GM23338 (cell line): ENCODE data around the gene HEYL. TPM values are rescaled to one million over a fixed set of nuclear protein-coding genes. Genes with fewer than 3 reads are reported as not detected.

Experiments used
- ATAC-seq: fragments of 200-7000 bp; cut with Tn5 transposase; 3 replicates; pipeline ENCODE4 v1.9.1; 2020
- DNase-seq: peaks from one replicate; pipeline ENCODE4 v3.0.0-alpha.2; 2015; ENCODE audit warnings: low spot score
- H2AFZ ChIP-seq: fragments of 200-600 bp; sonication (generic); 2 replicates; pipeline ENCODE4 v1.8.0; 2016; ENCODE audit warnings: antibody characterized with exemption, mild to moderate bottlenecking, moderate library complexity
- H3F3A ChIP-seq: fragments of 200-600 bp; sonication (generic); replicated peaks from 2 replicates; pipeline ENCODE4 v1.8.0; 2017; ENCODE audit warnings: antibody characterized with exemption, mixed run types, low read depth
- H3K27ac ChIP-seq: fragments of 200-600 bp; sonication (generic); 2 replicates; pipeline ENCODE4 v1.6.1; 2016; ENCODE audit warnings: low read depth
- H3K27me3 ChIP-seq: fragments of 200-600 bp; sonication (generic); 2 replicates; pipeline ENCODE4 v1.8.0; 2016; ENCODE audit warnings: mild to moderate bottlenecking, mixed run types, moderate library complexity; ENCODE audit not compliant: insufficient read depth
- H3K36me3 ChIP-seq: fragments of 200-600 bp; sonication (generic); 2 replicates; pipeline ENCODE4 v1.8.0; 2016; ENCODE audit warnings: mild to moderate bottlenecking; ENCODE audit not compliant: insufficient read depth
- H3K4me1 ChIP-seq: fragments of 200-600 bp; sonication (generic); 2 replicates; pipeline ENCODE4 v1.8.0; 2016; ENCODE audit warnings: mild to moderate bottlenecking, moderate library complexity; ENCODE audit not compliant: insufficient read depth
- H3K4me2 ChIP-seq: fragments of 200-600 bp; sonication (generic); 2 replicates; pipeline ENCODE4 v1.7.1; 2017; ENCODE audit warnings: mixed run types
- H3K4me3 ChIP-seq: fragments of 200-600 bp; sonication (generic); 2 replicates; pipeline ENCODE4 v1.6.1; 2016; ENCODE audit warnings: mixed run types
- H3K79me2 ChIP-seq: fragments of 200-600 bp; sonication (generic); replicated peaks from 2 replicates; pipeline ENCODE4 v1.8.0; 2017; ENCODE audit warnings: mild to moderate bottlenecking; ENCODE audit not compliant: insufficient read depth
- H3K9me2 ChIP-seq: fragments of 200-600 bp; sonication (generic); 2 replicates; pipeline ENCODE4 v1.8.0; 2017; ENCODE audit not compliant: insufficient read depth
- H4K20me1 ChIP-seq: fragments of 200-600 bp; sonication (generic); replicated peaks from 2 replicates; pipeline ENCODE4 v1.8.0; 2017; ENCODE audit warnings: mild to moderate bottlenecking; ENCODE audit not compliant: insufficient read depth
- H3K27ac Mint-ChIP-seq: 2 replicates; pipeline ENCODE4 v1.8.0; 2020; ENCODE audit warnings: inconsistent platforms, mild to moderate bottlenecking, moderate library complexity, mixed read lengths
- H3K27me3 Mint-ChIP-seq: 3 replicates; pipeline ENCODE4 v1.8.0; 2022; ENCODE audit warnings: low read depth, mild to moderate bottlenecking, moderate library complexity, mixed read lengths, inconsistent platforms; ENCODE audit not compliant: insufficient read depth, poor library complexity
- H3K36me3 Mint-ChIP-seq: 3 replicates; pipeline ENCODE4 v1.8.0; 2021; ENCODE audit warnings: low read depth, mild to moderate bottlenecking, inconsistent platforms, moderate library complexity, mixed read lengths
- H3K4me1 Mint-ChIP-seq: 3 replicates; pipeline ENCODE4 v1.8.0; 2020; ENCODE audit warnings: mild to moderate bottlenecking, inconsistent platforms, mixed read lengths
- H3K4me3 Mint-ChIP-seq: 3 replicates; pipeline ENCODE4 v1.8.0; 2021; ENCODE audit warnings: moderate library complexity, mild to moderate bottlenecking, inconsistent platforms, mixed read lengths
- H3K9me3 Mint-ChIP-seq: 3 replicates; pipeline ENCODE4 v1.8.0; 2020; ENCODE audit warnings: moderate library complexity, mild to moderate bottlenecking, inconsistent platforms, mixed read lengths
- CTCF ChIP-seq, 2 experiments: fragments of 200-600 bp in 1 of 2; sonication (generic) in 1 of 2; conservative IDR thresholded peaks; 2 replicates each; pipeline versions ENCODE4 v1.5.1 to v1.6.1; 2016 to 2017; ENCODE audit warnings: antibody characterized with exemption in 2 of 2, low read depth in 2 of 2, mild to moderate bottlenecking in 2 of 2, moderate library complexity in 1 of 2
- ETS1 ChIP-seq: IDR thresholded peaks from 2 replicates; pipeline ENCODE4 v1.6.1; 2016; ENCODE audit warnings: antibody characterized with exemption
- POLR2AphosphoS5 ChIP-seq: IDR thresholded peaks from 2 replicates; pipeline ENCODE4 v1.6.1; 2016; ENCODE audit warnings: antibody characterized with exemption, low read depth
- REST ChIP-seq: IDR thresholded peaks from one replicate; pipeline ENCODE4 v1.6.1; 2018; ENCODE audit warnings: antibody characterized with exemption; ENCODE audit not compliant: unreplicated experiment
- STAT1 ChIP-seq: IDR thresholded peaks from one replicate; pipeline ENCODE4 v1.6.1; 2016; ENCODE audit warnings: antibody characterized with exemption; ENCODE audit not compliant: unreplicated experiment
- ZNF114 ChIP-seq: fragments of 250-450 bp; sonication (Bioruptor Pico); IDR thresholded peaks from 2 replicates; pipeline ENCODE4 v1.5.0; 2020; ENCODE audit warnings: mild to moderate bottlenecking, moderate library complexity
- ZNF331 ChIP-seq: fragments of 250-450 bp; sonication (Bioruptor Pico); IDR thresholded peaks from 2 replicates; pipeline ENCODE4 v1.5.0; 2020; ENCODE audit warnings: low read depth, mild to moderate bottlenecking, moderate library complexity
- ZNF462 ChIP-seq: fragments of 250-450 bp; sonication (Bioruptor Pico); IDR thresholded peaks from 2 replicates; pipeline ENCODE4 v1.5.0; 2020; ENCODE audit warnings: mild to moderate bottlenecking, moderate library complexity
- polyA plus RNA-seq: library from polyadenylated mRNA; unstranded; fragments of >200 nt; fragmentation: Nextera tagmentation; extraction: Ambion mirVana; gene quantifications from 2 replicates; pipeline ENCODE4 v1.2.1, GENCODE V29; 2016
- total RNA-seq: library from RNA; depleted of rRNA; stranded (reverse); fragments of >200 nt; shearing (Covaris generic); gene quantifications from 2 replicates; pipeline ENCODE4 v1.2.3, GENCODE V29; 2014

The HEYL gene
- total and polyA plus RNA-seq, 2 experiments from 2014 or later, result 1.6 to 4.5 TPM

GRCh38 chr1:39645411-39646043 lies 6.1 kb upstream of the HEYL start:
- no peaks in the 10 kb centered on the region for H3K36me3 Mint-ChIP-seq
- no peak overlapping the region for H3K4me3 ChIP-seq
- DNase-seq, result no peak
- H3K4me2 ChIP-seq, result no peak overlapping the region
- H3F3A ChIP-seq, result 0 out of 2 replicates have a peak, but pooled peaks cover 5% of the 10 kb centered on the region
- H3K9me3 Mint-ChIP-seq, result no peaks in the 10 kb centered on the region
- ATAC-seq, result no peak
- no peaks in the 10 kb centered on the region for H3K36me3 ChIP-seq
- H3K9me2 ChIP-seq, result peaks cover 3% of the 10 kb centered on the region; the same call in 1 of the 2 replicates
- no peak for TF ChIP-seq POLR2AphosphoS5
- no peak for TF ChIP-seq ETS1
- no peak for TF ChIP-seq CTCF (conservative IDR thresholded peaks at IDR 0.05; ENCODE audit: low read depth in 2 of 2)
- peaks cover 19% of the 10 kb centered on the region for H3K27me3 Mint-ChIP-seq
- no peak overlapping the region for H3K27ac Mint-ChIP-seq
- no peaks in the 10 kb centered on the region for H4K20me1 ChIP-seq
- no peak overlapping the region; the same call in 2 of the 3 replicates for H3K4me3 Mint-ChIP-seq
- H3K79me2 ChIP-seq, result no peaks in the 10 kb centered on the region
- H3K4me1 ChIP-seq, result peaks cover 10% of the 10 kb centered on the region
- H3K4me1 Mint-ChIP-seq, result peaks cover 17% of the 10 kb centered on the region
- no peak overlapping the region for H2AFZ ChIP-seq
- H3K27me3 ChIP-seq, result peaks cover 40% of the 10 kb centered on the region
- H3K27ac ChIP-seq, result no peak overlapping the region

GRCh38 chr1:39643705-39644104 lies 4.3 kb upstream of the HEYL start:
- Histone ChIP-seq H4K20me1 (no peaks in the 10 kb centered on the region; the same call in 1 of the 2 replicates), H3K27ac (no peak overlapping the region), H2AFZ (no peak overlapping the region), H3K4me3 (no peak overlapping the region), H3F3A (0 out of 2 replicates have a peak, but pooled peaks cover 5% of the 10 kb centered on the region), H3K36me3 (no peaks in the 10 kb centered on the region), H3K4me2 (no peak overlapping the region), H3K9me2 (no peaks in the 10 kb centered on the region), H3K4me1 (peaks cover 10% of the 10 kb centered on the region), H3K79me2 (no peaks in the 10 kb centered on the region), H3K27me3 (peaks cover 48% of the 10 kb centered on the region)
- DNase-seq (no peak), ATAC-seq (no peak)
- no peaks in the 10 kb centered on the region for H3K36me3 Mint-ChIP-seq
- H3K27me3 Mint-ChIP-seq, result peaks cover 34% of the 10 kb centered on the region
- H3K9me3 Mint-ChIP-seq, result no peaks in the 10 kb centered on the region
- no peak overlapping the region for H3K4me3 Mint-ChIP-seq
- H3K27ac Mint-ChIP-seq, result no peak overlapping the region
- H3K4me1 Mint-ChIP-seq, result peaks cover 17% of the 10 kb centered on the region
- TF ChIP-seq ZNF114 (CRISPR knock-in tag) (no peak), POLR2AphosphoS5 (no peak), REST (no peak), ZNF331 (CRISPR knock-in tag) (no peak), ZNF462 (CRISPR knock-in tag) (no peak), STAT1 (no peak)
